GM18519 (cell line): ENCODE measurements around the gene MAD1L1.

Experiments
- ATAC-seq: cut with Tn5 transposase; IDR thresholded peaks from one replicate; pipeline ENCODE4 v1.9.1; 2021; ENCODE audit warnings: mild to moderate bottlenecking, moderate library complexity; ENCODE audit not compliant: unreplicated experiment, low FRiP score

Gene MAD1L1

GRCh38 chr7:1927937-1928644 lies 304.7 kb downstream of the MAD1L1 start:
- ATAC-seq: no peak

GRCh38 chr7:1926908-1927306 lies 305.8 kb downstream of the MAD1L1 start:
- ATAC-seq: no peak

- no peak for ATAC-seq
These were observed 306.5 kb downstream of the MAD1L1 start for GRCh38 chr7:1925973-1926907.

GRCh38 chr7:1925349-1925748 lies 307.4 kb downstream of the MAD1L1 start:
- ATAC-seq: no peak

- no peak for ATAC-seq
These were observed 308.4 kb downstream of the MAD1L1 start for GRCh38 chr7:1924258-1924817.

GRCh38 chr7:1923409-1924257 lies 309.1 kb downstream of the MAD1L1 start:
- ATAC-seq: no peak

GRCh38 chr7:1922870-1923236 lies 309.9 kb downstream of the MAD1L1 start:
- ATAC-seq: no peak

GRCh38 chr7:1922071-1922869 lies 310.5 kb downstream of the MAD1L1 start:
- no peak for ATAC-seq

- ATAC-seq: no peak
These were observed 311.9 kb downstream of the MAD1L1 start for GRCh38 chr7:1920881-1921280.

GRCh38 chr7:1920266-1920681 lies 312.5 kb downstream of the MAD1L1 start:
- ATAC-seq: no peak

GRCh38 chr7:1919539-1920265 lies 313.0 kb downstream of the MAD1L1 start:
- ATAC-seq: no peak

GRCh38 chr7:1918881-1919525 lies 313.7 kb downstream of the MAD1L1 start:
- ATAC-seq: no peak

- ATAC-seq: no peak
These were observed 314.6 kb downstream of the MAD1L1 start for GRCh38 chr7:1918063-1918645.

GRCh38 chr7:1917221-1918062 lies 315.3 kb downstream of the MAD1L1 start:
- no peak for ATAC-seq

- ATAC-seq: no peak
These were observed 316.2 kb downstream of the MAD1L1 start for GRCh38 chr7:1916601-1916970.

GRCh38 chr7:1915956-1916600 lies 316.7 kb downstream of the MAD1L1 start:
- ATAC-seq: no peak

- ATAC-seq: no peak
These were observed 317.4 kb downstream of the MAD1L1 start for GRCh38 chr7:1915326-1915725.
